Mucosa of descending colon (tissue), 3 donors: ENCODE results near the gene SLC7A10. TPM values are rescaled to one million over a fixed set of nuclear protein-coding genes. Genes with fewer than 3 reads are reported as not detected.

Experiments
- ATAC-seq: fragments of 200-7000 bp; cut with Tn5 transposase; one replicate; pipeline ENCODE4 v1.9.1; 2020; ENCODE audit warnings: mild to moderate bottlenecking, moderate library complexity
- DNase-seq, 3 donors: peaks; one replicate each; pipeline ENCODE4 v3.0.0-alpha.2; 2020
- H3K36me3 ChIP-seq: fragments of 200-600 bp; one replicate; pipeline ENCODE4 v1.8.0; 2021; ENCODE audit warnings: low read depth, mild to moderate bottlenecking
- H3K4me1 ChIP-seq: fragments of 200-600 bp; one replicate; pipeline ENCODE4 v1.8.0; 2021; ENCODE audit warnings: low read depth, mild to moderate bottlenecking
- H3K4me3 ChIP-seq: fragments of 200-600 bp; one replicate; pipeline ENCODE4 v1.8.0; 2021; ENCODE audit warnings: mild to moderate bottlenecking
- H3K9me3 ChIP-seq: fragments of 200-600 bp; one replicate; pipeline ENCODE4 v1.8.0; 2021; ENCODE audit warnings: mild to moderate bottlenecking
- CTCF ChIP-seq: fragments of 200-600 bp; IDR thresholded peaks from one replicate; pipeline ENCODE4 v1.8.0; 2022; ENCODE audit warnings: antibody characterized with exemption, mild to moderate bottlenecking
- intact Hi-C, 2 donors: fragments of 100-400 bp; cut with DNase I in 1 of 2; cut with micrococcal nuclease in 1 of 2; formaldehyde crosslinking; loops; one replicate each; pipeline versions ENCODE4 v1.11.0 to v1.11.1; 2022; cut with DNase I, micrococcal nuclease
- long read RNA-seq, 2 donors: library from polyadenylated mRNA; unstranded; transcript quantifications; one replicate each; pipeline ENCODE4 v2.0.0, GENCODE V29; 2019 to 2021
- total RNA-seq, 3 donors: library from RNA; stranded (reverse); fragmentation: NEBNext Ultra II Directional in 2 of 3; extraction: Animal tissue kit (Norgen Biotek cat#: 25700) in 2 of 3; gene quantifications; one replicate each; pipeline versions ENCODE4 v1.2.1 to v1.2.4, GENCODE V29; 2021 to 2023
- donor health status: DM: no; HTN: no; CAD: no; lungs with moderate emphysema.
- donor health status: DM: no; HTN: no; CAD: no.
- donor health status: DM: no; HTN: yes; CAD: no.

SLC7A10 gene
- not detected for total RNA-seq
- long read RNA-seq, donor 1: 0 reads
- long read RNA-seq, donor 2: 0 reads

DNA sequence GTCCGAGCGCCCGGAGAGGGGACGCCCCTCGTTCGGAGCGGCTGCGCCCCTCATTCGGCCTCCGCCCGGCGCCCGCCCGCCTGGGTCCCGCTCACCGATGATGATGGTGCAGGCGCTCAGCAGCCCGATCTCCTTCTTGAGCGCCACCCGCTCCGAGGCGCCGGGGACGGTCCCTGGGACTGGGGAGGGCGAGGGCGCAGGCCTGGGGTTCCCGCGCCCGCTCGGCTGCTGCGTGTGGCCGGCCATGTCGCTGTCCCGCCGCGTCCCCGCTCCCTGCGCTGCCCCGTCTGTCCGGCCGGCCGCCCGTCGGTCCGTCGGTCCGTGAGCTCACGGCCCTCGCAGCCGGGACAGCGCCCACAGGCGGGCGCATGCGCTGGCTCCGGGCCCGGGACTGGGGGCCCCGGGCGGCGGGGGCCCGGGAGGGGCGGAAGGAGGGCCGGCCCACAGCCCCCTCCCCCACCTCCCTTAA, at the start of gene SLC7A10:
SLC7A10 (minus strand) TSS at position 393 of the 469 bp plus-strand sequence; CDS start at position 246, 147 bp downstream.
- ATAC-seq: peak; percentile 24
- Histone ChIP-seq H3K36me3 (no peaks in the 10 kb centered on the region), H3K4me3 (no peak within 1 kb of the TSS), H3K4me1 (peaks cover 5% of the 10 kb centered on the region), H3K9me3 (peaks cover 9% of the 10 kb centered on the region)
- intact Hi-C loops: no loop called here
- DNase-seq: no peak
- TF ChIP-seq CTCF: no peak

GRCh38 chr19:33274663-33275558, 49.3 kb upstream of the SLC7A10 start:
- TF ChIP-seq CTCF: no peak
- Histone ChIP-seq H3K9me3 (no peaks in the 10 kb centered on the region), H3K4me1 (peaks cover 31% of the 10 kb centered on the region), H3K4me3 (no peak overlapping the region), H3K36me3 (no peaks in the 10 kb centered on the region)
- ATAC-seq (peak; percentile 36), DNase-seq (peak in 1 of 3 donors; percentile 55)
- intact Hi-C loops: no loop called here

DNA sequence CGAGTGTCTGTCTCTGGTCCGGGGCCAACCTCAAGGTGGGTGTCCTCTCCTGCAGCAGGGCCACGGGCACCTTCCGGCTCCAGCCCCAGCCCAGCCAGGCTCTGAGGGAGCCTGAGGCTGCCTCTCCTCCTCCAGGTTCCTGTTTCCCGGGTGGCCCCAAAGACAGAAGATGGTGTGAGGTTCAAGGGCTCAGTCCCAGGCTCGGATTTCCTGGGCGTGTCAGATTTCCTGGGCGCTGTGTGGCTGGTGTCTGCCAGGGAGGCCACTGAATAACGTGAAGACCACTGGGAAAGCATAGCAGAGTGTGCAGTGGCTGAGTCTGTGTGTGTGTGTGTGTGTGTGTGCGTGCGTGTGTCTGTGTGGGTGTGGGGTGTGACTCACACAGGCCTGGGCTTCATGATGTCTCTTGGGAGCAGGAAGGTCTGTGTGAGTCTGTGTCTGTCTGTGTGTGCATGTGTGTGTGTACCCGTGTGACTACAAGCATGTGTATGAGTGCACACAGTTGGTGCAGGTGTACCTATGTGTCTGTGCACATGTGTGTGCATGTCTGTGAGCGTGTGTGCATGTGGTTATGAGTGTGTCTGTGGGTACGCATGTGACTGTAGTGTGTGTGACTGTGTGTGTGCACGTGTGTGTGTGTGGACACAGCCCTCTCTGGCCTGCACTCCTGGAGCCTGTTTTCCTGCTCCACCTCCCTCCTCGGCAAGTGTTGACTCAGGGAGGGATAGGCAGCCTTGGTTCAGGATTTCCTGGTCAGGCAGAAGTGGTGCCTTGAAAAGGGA, 48.4 kb upstream of the SLC7A10 start:
- H3K9me3 ChIP-seq: no peaks in the 10 kb centered on the region

GRCh38 chr19:33273065-33273736, 47.6 kb upstream of the SLC7A10 start:
- no peaks in the 10 kb centered on the region for H3K36me3 ChIP-seq
- ATAC-seq (no peak), DNase-seq (peak in 1 of 3 donors; percentile 58)
- H3K9me3 ChIP-seq: no peaks in the 10 kb centered on the region
- peaks cover 31% of the 10 kb centered on the region for H3K4me1 ChIP-seq
- intact Hi-C loops: no loop called here
- TF ChIP-seq CTCF: no peak
- H3K4me3 ChIP-seq: no peak overlapping the region

More for the DNA sequence above, 48.4 kb upstream of the SLC7A10 start:
- no peak for TF ChIP-seq CTCF
- peaks cover 31% of the 10 kb centered on the region for H3K4me1 ChIP-seq
- intact Hi-C loops: no loop called here
- ATAC-seq (peak; percentile 95), DNase-seq (peak; percentile 78 to 81 (median 79))
- no peak overlapping the region for H3K4me3 ChIP-seq
- no peaks in the 10 kb centered on the region for H3K36me3 ChIP-seq
